ENCODE results near the gene PTPRD.

DNA sequence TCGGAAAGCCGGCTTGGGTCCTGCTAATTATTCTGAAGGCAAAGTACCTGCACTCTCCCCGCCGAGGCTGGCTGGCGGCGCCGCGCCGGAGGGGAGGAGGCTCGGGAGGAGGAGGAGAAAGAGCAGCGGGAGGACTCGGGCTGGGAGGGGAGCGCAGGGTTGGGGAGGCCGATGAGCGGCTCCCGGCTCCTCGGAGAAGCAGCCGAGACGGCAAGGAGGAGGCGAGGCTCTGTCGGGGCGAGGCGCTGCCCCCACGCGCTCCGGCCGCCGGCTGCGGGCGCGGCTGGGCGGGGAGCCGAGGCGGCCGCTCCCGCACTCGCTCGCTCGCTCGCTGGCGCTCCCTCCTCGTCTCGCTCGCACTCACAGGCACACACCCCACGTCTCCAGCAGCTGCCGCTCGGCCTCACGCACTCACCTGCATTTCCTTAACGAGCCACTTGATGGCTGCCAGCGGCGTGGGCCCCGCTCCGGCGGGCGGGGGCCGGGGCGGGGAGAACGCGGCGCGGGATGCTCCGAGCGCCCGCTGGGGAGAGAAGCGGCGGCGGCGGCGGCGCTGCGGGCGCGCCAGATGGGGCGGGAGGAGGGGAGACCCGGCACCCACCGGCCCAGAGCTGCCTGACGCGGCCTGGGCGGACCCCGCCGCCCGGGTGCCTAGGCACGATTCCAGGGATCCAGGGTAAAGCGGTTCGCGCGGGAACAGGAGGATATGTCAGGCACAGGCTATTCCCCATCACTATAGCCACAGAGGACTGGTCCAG, at the start of gene PTPRD:
- TF ChIP-seq POLR2AphosphoS5 (IDR thresholded peaks at IDR 0.05; ENCODE audit: low read depth, low read length) (no peak), SIN3A (IDR thresholded peaks at IDR 0.05; ENCODE audit: borderline replicate concordance, insufficient read depth, low read depth, low read length) (no peak)
- TF ChIP-seq, protein P1, sequence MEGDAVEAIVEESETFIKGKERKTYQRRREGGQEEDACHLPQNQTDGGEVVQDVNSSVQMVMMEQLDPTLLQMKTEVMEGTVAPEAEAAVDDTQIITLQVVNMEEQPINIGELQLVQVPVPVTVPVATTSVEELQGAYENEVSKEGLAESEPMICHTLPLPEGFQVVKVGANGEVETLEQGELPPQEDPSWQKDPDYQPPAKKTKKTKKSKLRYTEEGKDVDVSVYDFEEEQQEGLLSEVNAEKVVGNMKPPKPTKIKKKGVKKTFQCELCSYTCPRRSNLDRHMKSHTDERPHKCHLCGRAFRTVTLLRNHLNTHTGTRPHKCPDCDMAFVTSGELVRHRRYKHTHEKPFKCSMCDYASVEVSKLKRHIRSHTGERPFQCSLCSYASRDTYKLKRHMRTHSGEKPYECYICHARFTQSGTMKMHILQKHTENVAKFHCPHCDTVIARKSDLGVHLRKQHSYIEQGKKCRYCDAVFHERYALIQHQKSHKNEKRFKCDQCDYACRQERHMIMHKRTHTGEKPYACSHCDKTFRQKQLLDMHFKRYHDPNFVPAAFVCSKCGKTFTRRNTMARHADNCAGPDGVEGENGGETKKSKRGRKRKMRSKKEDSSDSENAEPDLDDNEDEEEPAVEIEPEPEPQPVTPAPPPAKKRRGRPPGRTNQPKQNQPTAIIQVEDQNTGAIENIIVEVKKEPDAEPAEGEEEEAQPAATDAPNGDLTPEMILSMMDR (IDR thresholded peaks at IDR 0.05), result peak; percentile 23; the same call in 1 of the 2 replicates
